NT2/D1 (cell line): ENCODE data around the gene EIF5A2.
"Not testable (repeated sequence)": the region's sequence is repeated elsewhere in the genome, so short reads cannot be mapped to it uniquely, and the experiment has no call there.

ENCODE experiments used
- SUZ12 ChIP-seq: IDR thresholded peaks from 2 replicates; pipeline ENCODE4 v1.6.1; 2011; ENCODE audit not compliant: insufficient read length, insufficient read depth; ENCODE audit errors: extremely low read depth
- ZNF274 ChIP-seq: IDR thresholded peaks from 2 replicates; pipeline ENCODE4 v1.6.1; 2011; ENCODE audit warnings: mild to moderate bottlenecking, low read depth, low read length

DNA sequence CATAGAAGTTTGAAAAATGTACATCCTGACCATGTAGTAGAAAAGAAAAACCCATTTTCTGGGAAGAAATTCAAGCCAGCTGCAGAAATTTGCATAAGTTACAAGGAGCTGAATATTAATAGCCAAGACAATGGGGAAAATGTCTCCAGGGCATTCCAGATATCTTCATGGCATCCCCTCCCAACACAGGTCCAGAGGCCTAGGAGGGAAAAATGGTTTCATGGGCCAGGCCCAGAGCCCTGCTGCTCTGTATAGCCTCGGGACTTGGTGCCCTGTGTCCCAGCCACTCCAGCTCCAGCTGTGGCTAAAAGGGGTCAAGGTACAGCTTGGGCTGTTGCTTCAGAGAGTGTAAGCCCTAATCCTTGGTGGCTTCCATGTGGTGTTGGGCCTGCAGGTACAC is 11.2 kb downstream of the EIF5A2 start:
- not testable (repeated sequence) for TF ChIP-seq ZNF274, SUZ12
